T-helper 1 cell (primary cell): ENCODE data around the gene DNAJB2.

Experiments
- DNase-seq, 5 donors: peaks; one replicate each; pipeline ENCODE4 v3.0.0-alpha.2; 2012 to 2020
- total RNA-seq, 4 donors: gene quantifications; one replicate each; lab custom pipeline; 2026; lab: John Stamatoyannopoulos, UW

Gene DNAJB2
- 130 to 213 (median 153) reads per million in 4 donors for total RNA-seq

DNA sequence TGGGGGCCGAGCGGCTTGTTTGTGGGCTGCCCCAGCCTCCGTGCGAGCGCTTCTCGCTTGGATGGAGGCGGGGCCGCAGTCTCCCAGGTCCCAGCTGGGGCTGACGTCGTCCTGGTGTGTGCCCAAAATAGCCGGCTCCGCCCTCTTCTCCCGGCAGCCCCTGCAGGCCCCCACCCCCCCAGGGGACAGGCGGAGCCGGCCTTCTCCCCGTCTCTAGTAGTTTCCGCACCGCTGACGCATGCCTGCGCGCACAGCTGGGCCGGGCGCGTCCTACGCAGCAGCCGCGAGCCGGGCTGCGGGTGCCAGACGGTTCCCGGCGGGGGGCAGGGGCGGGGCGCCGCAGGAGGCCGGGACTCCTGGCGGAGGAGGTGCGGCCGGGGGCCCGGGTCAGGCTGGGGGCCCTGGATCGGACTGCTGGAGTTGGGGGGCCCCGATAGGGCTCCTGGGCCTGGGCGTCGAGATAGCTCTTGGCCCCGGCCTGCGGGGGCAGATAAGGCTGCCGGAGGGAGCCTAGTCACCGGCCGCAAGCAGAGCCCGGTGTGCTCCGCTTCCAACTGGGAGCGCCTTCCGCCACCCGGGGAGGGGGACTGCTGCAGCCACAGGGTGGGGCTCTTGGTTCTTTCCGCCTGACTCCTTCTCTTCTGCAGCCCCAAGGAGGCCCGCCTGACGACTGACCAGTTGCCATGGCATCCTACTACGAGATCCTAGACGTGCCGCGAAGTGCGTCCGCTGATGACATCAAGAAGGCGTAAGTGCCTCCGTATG, at the start of gene DNAJB2:
TSS of gene DNAJB2 (plus strand) at position 216 of the 765 bp plus-strand sequence. CDS start at position 684, 468 bp downstream.
- peak; percentile 97 to 99 (median 98) for DNase-seq

DNA sequence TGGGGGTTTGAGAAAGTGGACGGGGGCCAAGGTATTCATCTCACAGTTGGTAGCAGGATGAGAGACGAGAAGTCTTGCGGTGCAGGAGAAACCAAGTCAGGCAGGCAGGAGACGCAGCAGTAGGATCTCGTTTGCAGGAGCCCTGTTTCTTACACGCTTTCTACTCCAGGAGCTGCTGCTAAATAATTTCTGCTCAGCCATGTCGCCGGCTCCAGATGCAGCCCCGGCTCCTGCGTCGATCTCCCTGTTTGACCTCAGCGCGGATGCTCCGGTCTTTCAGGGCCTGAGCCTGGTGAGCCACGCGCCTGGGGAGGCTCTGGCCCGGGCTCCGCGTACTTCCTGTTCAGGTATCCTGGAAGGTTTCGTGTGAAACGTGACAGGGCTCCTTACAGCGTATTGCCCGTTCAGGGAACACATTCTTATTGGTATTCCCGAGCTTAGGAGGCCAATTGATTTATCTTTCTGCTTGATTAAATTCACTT, 49.1 kb upstream of the DNAJB2 start:
- DNase-seq = peak in 2 of 5 donors; percentile 33 to 56

DNA sequence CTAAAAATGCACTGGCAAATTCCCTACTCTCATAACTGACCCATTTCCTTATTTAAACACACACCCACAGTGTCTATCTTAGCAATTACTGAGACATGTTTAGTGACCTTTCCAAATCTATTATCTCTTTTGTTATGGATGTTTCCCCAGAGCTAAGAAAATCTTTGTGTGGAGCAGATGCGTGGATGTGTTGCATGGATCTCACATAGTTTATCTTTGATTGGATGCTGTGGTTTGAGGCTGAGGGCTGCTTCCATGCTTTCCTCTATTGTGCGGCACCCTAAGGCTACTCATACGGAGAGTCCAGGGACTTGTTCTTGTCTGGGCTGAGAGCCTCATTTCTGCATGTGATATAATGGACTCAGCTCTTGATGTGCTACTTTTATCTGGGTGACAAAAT, 44.8 kb upstream of the DNAJB2 start:
- no peak for DNase-seq

DNA sequence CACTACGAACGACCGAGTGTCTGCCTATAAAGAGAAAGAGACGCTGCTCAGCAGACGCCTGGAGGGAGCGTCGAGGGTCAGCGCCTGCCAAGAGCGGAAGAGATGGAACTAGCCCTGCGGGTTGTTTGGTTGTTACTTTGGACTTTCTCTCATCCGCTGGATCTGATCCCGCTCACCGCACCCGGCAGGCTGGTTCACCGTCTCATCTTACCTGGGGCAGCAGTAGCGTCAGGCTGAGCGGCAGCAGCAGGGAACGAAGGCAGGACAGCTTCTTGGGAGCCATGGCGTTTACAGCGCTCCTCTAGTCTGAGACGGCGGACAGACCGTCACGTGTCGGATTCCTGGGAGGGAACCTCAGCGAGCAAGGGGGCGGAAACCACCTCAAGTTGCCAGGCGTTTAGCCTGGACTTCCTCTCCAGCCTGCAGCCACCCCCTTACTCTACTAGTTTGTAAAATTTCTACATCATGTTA, 35.8 kb upstream of the DNAJB2 start:
- no peak for DNase-seq

DNA sequence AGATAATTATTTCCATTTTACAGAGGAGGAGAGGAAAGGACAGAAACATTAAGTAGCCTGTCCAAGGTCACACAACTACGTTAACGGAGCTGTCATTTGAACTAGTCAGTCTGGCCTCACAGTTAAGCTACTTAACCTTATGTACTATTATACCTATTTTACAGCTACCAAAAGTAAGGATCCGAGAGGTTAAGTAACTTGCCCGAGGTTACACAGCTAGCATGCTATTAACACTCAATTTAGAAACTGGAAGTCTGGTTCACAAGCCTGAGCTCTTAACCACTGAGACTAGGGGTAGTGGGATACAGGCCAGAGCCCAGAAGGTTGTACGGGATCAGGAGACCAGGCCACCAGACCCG, 34.4 kb upstream of the DNAJB2 start:
- DNase-seq = no peak

DNA sequence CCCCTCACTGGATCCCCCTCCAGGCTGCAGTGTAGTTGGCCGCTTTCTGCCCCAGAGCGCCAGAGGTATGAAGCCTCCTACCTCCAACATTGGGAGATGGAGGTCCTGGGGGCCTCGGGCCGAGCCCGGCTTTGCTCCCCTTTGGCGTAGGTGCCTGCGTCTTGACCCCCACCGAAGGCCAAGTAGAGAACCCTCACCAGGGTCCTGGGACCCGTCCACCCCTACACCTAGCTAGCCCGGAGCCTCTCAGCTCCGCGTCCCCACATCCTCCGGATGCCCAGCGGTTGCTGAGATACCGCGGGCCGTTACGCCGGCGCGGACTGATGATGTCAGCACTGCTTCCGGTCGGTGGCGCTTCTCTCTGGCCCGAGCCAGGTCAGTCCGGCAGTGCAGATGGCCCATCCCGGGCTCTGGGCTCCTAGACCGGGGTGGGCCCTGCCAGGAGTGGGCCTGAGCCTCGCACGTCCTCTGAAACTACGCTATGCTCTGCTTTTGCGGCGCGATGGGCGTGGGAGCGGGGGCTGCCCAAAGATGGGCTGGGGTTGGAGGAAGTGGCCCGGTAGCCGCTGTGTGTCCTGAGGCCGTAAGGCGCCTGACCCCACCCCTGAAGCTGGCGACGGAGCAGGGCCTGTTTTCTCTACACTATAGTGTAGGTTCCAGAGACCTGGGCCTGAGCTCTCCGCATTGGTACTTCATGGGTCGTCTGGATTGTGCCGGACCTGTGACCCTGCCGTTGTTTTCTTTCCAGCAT, 33.8 kb upstream of the DNAJB2 start, which contains the start of the genes GLB1L and STK16:
TSS of gene GLB1L (minus strand) at position 297 of the 751 bp plus-strand sequence. CDS start 1,871 bp downstream, outside the sequence.
TSS of gene STK16 (plus strand) at position 332 of the 751 bp plus-strand sequence. CDS start 521 bp downstream, outside the sequence.
- DNase-seq = peak; percentile 62 to 95 (median 77)

DNA sequence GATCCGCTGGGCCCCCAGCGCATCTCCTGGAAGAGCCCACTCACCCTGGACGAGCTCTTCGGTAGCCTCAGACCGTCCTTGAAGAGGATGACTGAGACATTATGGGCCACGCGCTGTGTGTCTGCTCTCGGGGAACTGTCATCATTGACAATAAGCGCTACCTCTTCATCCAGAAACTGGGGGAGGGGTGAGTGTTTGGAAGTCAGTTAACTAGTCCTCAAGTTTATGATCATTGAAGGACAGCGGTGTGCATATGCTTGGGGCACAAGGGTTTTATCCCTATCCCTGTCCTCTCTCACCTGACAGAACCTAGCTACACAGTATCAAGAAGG, 33.3 kb upstream of the DNAJB2 start:
- DNase-seq = peak in 1 of 5 donors; percentile 29

DNA sequence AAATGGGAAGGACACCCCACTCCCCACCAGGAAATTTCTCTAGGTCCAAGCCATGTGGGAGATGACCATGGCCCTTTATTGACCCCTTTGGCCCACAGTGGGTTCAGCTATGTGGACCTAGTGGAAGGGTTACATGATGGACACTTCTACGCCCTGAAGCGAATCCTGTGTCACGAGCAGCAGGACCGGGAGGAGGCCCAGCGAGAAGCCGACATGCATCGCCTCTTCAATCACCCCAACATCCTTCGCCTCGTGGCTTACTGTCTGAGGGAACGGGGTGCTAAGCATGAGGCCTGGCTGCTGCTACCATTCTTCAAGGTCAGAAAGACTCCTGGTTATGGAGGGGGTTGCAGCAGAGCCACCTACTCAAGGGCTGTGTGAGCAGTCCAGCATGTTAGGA, 32.6 kb upstream of the DNAJB2 start:
- peak in 1 of 5 donors; percentile 4 for DNase-seq

DNA sequence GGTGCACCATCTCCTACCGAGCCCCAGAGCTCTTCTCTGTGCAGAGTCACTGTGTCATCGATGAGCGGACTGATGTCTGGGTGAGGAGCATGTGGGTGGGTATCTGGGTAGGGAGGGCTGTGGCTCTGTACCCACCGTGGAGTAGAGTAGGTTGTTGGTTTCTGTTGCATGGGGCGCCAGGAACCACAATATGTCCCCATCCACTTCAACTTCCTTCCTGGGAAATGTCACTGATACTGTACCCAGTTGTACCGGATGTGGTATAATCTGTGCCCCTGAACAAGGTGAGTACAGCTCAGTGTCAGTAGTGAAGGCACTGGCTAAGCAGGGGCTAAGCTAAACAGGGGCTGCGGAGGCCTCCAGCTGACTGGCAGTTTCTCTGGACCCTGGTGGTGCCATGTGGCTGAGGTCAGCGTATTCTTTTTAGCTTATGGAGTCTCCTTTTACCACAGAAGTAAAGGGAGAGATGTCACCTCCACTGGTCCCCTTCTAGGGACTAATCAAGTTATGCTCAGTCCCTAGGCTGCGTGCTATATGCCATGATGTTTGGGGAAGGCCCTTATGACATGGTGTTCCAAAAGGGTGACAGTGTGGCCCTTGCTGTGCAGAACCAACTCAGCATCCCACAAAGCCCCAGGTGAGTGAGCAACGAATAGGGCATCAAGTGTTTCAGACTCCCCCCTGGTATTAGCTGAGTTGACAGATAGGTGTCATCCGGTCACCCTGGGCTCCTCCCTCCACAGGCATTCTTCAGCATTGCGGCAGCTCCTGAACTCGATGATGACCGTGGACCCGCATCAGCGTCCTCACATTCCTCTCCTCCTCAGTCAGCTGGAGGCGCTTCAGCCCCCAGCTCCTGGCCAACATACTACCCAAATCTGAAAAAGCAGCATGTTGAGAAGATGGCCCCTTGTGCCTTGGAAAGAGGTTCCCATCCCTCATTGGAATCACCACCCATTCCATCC, 31.2 kb upstream of the DNAJB2 start:
- DNase-seq = peak; percentile 23 to 87 (median 44)

DNA sequence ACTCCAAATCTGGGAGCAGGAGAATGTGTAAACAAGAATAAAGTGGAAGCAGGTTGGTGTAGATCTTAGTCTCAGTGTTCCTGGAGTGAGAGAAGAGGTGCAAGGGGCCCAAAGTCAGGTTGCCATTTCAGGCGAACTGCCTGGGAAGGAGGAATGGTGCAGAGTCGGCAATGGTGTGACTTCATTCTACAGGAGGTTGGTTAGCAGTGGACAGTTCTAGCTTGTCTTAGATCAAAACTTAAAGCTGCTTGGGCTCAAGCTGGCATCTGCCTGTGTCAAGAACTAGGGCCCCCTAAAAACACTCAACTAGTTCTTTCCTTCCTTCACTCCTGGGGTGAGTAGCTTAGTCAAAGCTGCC, 30.3 kb upstream of the DNAJB2 start:
- no peak for DNase-seq

DNA sequence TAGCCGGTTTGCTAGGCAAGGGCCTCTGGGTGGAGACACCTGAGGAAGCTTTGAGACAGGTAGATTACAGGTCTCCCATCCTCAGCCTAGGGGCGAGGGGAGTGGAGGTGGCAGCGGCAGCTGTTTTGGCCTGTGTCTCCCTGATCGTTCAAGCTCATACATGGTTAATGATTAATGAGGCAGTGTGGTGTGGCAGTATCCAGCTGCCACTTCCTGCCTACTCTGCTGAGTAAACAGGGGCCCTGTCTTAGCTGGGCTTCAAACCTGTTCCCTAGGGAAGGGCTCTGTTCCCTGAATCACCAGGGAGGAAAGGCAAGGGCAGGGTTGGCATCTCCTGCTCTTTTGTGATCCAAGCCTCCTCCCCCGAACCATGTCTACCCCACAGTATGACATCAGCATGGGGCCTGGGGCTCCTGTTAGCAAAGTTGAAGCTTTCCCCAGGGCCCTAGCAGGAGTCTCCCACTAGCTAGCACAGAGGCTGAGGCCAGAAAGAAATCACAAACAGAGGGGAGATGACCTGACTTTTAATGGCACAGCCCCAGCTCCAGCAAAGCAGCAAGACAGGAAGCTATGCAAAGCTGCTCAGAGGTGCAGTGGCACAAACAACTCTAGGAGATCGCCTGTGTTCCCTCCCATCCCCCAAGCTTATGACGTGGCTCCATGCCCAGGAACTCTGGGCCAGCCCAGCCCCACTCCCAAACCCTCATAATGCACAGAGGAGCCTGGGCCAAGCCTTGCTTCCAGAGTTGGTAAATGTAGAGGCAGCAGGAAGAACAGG, 29.8 kb upstream of the DNAJB2 start:
- peak in 2 of 5 donors; percentile 36 to 80 for DNase-seq

DNA sequence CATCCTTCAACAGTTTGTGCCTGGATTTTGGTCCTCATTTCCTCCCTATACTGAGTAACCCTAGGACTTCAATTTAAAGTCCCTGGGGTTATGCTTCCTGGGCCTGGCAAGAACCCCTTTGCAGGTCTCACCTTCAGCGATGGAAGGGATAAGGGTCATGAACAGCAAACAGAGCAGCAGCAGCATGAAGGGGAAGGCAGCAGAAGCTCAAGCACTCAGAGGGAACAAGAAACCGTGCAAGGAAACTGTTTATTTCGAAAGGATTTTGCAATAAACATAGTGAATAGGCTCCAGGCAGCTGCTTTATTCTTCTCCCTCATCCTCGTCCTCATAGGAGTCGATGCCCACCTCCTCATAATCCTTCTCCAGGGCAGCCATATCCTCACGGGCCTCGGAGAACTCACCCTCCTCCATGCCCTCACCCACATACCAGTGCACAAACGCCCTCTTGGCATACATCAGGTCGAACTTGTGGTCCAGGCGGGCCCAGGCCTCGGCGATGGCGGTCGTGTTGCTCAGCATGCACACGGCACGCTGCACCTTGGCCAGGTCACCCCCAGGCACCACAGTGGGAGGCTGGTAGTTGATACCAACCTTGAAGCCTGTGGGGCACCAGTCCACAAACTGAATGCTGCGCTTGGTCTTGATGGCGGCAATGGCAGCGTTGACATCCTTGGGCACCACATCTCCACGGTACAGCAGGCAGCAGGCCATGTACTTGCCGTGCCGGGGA, 29.0 kb upstream of the DNAJB2 start:
- DNase-seq = peak in 1 of 5 donors; percentile 30

DNA sequence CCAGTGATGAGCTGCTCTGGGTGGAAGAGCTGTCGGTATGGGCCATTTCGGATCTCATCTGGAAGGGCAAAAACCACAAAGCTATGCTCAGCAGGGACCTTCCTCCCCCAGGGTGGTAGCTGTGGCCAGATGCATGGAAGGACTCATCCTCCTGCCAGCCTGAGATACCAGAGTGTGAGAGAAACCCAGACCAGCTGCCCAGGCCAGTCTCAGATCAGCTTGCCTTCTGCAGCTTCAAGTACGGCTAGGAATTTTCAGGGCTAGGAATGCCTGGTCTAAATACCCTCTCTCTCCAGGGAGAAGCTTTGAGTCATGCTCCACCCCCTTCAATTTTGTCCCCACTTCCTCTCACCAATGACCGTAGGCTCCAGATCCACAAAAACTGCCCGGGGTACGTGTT, 27.5 kb upstream of the DNAJB2 start:
- no peak for DNase-seq

DNA sequence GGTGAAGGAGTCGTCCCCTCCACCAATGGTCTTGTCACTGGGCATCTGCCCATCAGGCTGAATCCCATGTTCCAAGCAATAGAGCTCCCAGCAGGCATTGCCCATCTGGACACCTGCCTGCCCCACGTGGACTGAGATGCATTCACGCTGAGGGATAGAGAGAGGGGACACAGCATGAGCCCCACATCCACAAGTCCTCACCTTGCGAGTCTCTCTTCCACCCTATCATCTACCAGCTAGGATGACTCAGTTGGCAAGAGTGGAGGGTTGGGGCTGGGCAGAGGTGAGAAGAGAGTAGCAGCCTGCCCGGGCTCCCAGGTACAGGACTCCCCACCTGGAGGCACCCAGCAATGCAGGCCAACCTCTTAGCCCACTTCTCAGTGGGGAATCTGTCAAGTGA, 27.1 kb upstream of the DNAJB2 start:
- DNase-seq = peak in 1 of 5 donors; percentile 39

DNA sequence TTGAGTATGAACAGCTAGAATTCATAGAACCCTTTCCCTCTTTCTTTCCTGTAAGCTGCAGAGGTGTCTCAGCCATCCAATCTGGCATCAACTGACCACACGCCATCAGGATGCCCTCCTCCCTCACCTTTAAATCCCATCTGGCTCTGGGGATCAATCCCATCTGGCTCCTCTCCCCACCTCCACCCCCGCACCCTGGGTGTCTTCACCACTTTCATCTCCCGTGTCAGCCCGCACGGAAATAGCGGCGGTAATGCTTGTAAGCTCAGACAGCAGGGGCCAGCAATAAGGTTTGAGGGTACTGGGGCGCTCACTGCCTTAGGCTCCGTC, 26.6 kb upstream of the DNAJB2 start:
- no peak for DNase-seq

DNA sequence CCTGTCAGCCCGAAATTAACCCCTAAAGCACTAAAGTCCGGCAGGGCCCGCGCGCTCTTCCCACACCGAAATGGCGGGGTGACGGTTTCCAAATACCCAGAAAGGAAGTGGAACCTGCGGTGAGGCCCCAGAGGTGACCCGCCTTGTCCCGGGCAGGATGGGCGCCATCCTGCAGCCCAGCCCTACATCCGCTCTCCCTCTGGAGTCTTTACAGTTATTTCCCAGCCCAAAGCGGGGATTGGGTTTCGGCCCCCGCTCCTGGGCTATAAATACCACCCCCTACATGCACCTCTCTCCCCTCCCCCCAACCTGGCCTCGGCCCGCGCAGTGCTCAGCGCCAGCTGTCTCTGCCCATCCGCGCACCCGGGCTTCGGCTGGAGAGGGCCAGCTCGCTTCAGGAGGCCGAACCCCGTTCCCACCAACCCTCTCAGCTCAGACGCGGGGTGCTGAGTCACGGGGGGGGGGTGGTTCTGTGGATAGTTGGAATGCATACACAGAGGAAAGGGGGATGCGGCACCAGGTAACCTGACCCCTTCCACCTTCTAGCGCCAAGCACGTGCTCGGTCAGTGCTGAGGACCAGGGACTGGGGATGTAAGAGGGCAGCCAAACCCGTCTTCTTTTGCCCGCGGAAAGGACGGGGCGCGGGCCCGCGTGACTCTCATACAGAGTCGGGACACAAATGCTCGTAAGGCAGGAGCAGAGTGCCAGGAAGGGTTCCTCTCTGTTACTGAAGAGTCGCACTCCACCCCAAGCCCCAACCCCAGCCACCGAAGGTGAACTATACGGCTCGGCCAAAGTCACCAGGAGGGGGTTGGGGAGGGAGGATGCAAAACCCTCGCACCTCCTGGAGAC, 26.0 kb upstream of the DNAJB2 start, which contains the start of gene TUBA4B:
TSS of gene TUBA4B (plus strand) at position 344 of the 853 bp plus-strand sequence. CDS start at position 509, 165 bp downstream.
- DNase-seq = peak in 4 of 5 donors; percentile 31 to 82 (median 32)

DNA sequence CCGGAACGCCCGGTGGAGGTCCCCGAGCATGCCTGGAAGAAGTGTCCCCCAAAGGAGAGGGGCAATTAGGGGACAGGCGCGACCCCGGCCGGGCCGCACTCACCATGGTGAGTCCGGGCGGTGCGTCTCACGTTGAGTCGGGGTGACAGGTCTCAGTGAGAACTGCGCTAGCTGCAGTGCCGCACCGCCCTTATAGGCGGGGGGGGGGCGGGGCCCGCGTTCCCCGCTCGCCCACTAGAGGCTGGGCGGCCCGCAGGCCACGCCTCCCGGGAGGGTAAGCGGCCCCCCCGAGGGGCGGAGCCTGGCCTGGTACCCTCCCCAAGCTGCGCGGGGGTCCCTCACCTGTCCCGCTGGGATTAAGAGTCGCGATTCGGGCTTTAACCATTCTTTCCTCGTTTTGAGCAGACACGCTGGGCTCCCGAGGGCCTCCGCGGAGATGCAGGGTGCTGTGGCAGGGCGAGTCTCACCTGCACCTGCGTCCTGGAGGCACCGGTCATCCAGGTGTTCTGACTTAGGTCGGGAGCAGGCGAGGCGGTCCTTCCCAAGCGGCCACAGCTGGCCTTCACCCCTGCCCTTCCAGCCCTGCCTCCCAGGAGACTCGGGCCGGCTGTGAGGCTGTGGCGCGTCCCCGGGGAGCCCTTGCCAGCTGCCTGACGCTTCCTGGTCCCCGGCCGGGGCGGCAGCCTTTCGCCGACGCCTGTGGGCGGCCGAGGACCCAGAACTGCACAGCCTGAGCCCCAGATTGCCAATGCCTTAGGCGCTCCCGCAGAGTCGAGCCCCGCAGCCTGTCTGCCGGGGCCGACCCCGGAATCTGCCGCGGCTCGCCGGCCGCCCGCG, 25.2 kb upstream of the DNAJB2 start, which contains the start of gene TUBA4A:
TSS of gene TUBA4A (minus strand) at position 166 of the 837 bp plus-strand sequence. CDS start at position 106, 60 bp downstream.
- DNase-seq = peak; percentile 87 to 92 (median 91)

DNA sequence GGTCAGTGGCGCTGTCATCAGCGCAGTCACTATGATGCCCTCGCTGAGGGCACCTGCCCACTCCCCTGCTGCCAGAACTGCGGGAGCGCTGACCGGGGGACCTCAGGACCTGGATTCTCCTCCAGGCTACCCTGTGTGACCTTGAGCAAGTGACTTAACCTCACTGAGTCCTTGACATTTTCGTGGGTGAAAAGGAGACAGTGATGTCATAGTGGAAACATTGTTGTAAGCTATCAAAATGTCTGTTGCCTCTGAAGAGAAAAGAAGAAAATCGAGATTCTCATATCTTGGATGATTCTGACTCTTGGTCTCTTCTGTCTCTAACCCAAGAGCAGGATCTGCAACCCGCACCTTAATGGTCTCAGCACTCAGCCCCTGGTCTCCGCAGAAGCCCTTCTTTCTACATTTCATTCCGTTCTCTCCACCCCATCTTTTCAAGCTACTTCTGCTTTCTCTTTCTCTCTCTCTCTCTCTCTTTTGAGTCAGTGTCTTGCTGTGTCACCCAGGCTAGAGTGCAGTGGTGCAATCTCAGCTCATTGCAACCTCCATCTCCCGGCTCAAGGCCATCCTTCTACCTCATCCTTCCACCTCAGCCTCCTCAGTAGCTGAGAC, 24.5 kb upstream of the DNAJB2 start:
- peak in 2 of 5 donors; percentile 26 to 75 for DNase-seq
